ENCODE results near the gene ANKRD63.

GRCh38 chr15:40317580-40317979 is 34.7 kb upstream of the ANKRD63 start:
- TF ChIP-seq POLR2A (IDR thresholded peaks at IDR 0.05) (no peak), CTCF (IDR thresholded peaks at IDR 0.05) (no peak)

Data from tibial nerve (tissue), 3 donors.